Measurements from ENCODE around the gene ST8SIA1.
A peak's percentile ranks its signal among the peaks of the same experiment; 100 is the strongest.

ST8SIA1 gene

GRCh38 chr12:22313286-22313962, 21.1 kb downstream of the ST8SIA1 start:
- TF ChIP-seq CTCF (conservative IDR thresholded peaks at IDR 0.05; ENCODE audit: low read depth, low read length) = no peak
- no peak overlapping the region for H3K4me3 ChIP-seq (ENCODE audit: low read depth, low read length)
- DNase-seq (ENCODE audit: low read depth) = no peak

DNA sequence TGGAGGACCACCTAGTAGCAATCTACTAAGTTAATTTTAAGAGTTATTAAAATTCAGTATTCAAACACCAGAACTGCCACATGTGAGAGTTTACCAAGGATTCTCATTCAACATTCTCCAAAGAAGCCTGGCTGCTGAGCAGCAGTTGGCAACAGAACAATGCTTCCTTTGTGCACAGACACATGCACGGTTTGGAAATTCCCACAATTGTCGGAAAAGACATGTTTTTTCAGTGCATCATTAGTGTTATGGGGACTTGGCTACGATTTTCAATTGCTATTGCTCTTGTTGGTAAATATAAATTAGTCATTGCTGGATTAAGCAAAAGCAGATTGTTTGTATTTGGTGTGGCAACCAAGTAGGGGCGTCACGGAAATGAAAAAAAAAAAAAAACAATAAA, 22.2 kb downstream of the ST8SIA1 start:
- no peak overlapping the region for H3K4me3 ChIP-seq (ENCODE audit: low read depth, low read length)
- DNase-seq (ENCODE audit: low read depth) = peak; percentile 1
- no peak for TF ChIP-seq CTCF (conservative IDR thresholded peaks at IDR 0.05; ENCODE audit: low read depth, low read length)

DNA sequence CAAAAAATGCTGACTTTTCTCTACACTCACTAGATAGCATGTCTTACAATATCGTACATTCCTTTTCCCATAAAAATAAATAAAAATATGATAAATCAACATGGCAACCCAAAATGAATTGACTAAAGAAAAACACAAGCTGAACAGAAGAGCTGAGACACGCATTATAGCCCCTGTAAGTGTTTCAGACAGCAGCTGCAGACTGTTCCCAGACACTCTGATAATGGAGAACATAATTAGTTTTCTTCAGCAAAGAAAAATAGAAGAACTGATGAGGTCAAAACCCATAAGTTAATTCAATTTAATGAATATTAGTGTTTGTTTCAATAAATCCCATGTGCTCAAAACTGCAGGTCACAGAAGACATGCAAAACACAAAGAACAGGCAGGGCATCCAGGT, 23.8 kb downstream of the ST8SIA1 start:
- H3K4me3 ChIP-seq (ENCODE audit: low read depth, low read length) = no peak overlapping the region
- TF ChIP-seq CTCF (conservative IDR thresholded peaks at IDR 0.05; ENCODE audit: low read depth, low read length) = no peak
- DNase-seq (ENCODE audit: low read depth) = no peak

GRCh38 chr12:22310275-22310674, 24.2 kb downstream of the ST8SIA1 start:
- TF ChIP-seq CTCF (conservative IDR thresholded peaks at IDR 0.05; ENCODE audit: low read depth, low read length) = no peak
- DNase-seq (ENCODE audit: low read depth) = no peak
- H3K4me3 ChIP-seq (ENCODE audit: low read depth, low read length) = no peak overlapping the region

DNA sequence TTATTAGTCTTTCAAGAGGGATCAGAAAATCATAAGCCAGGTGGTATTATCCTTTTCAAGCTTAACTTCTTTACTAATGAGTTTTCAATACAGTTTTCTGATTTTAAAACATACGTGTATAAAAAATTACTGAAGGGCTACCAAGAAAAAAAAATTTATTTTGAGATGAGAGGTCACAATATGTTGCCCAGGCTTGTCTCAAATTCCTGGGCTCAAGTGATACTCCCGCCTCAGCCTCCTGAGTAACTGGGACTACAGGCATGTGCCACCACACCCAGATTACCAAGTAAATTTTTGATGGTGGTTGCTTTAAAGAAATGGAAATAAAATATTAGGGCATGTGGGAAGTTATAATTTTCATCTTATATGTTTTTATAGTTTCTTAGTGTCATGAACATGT, 26.7 kb downstream of the ST8SIA1 start:
- H3K4me3 ChIP-seq (ENCODE audit: low read depth, low read length) = no peak overlapping the region
- TF ChIP-seq CTCF (conservative IDR thresholded peaks at IDR 0.05; ENCODE audit: low read depth, low read length) = no peak
- no peak for DNase-seq (ENCODE audit: low read depth)

DNA sequence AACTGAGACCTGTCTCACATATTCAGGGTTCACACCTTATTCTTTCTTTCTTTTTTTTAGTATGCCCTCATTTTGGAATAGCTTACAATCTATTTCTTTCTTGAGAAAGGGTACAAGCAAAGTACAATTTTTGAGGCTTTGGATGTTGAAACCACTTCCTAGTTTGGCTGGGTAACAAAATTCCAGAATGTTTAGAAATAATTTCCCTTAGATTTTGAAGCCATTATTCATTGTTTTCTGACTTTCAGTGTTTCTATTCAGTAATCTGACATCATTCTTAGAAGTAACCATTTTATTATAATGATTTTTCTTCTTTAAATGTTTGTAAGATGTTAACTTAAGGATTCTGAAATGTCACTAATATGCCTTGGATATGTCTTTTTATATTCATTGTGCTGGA, 28.2 kb downstream of the ST8SIA1 start:
- no peak for TF ChIP-seq CTCF (conservative IDR thresholded peaks at IDR 0.05; ENCODE audit: low read depth, low read length)
- DNase-seq (ENCODE audit: low read depth) = no peak
- no peak overlapping the region for H3K4me3 ChIP-seq (ENCODE audit: low read depth, low read length)

- TF ChIP-seq CTCF (conservative IDR thresholded peaks at IDR 0.05; ENCODE audit: low read depth, low read length) = no peak
- no peak overlapping the region for H3K4me3 ChIP-seq (ENCODE audit: low read depth, low read length)
- DNase-seq (ENCODE audit: low read depth) = no peak
These were observed 30.2 kb downstream of the ST8SIA1 start for GRCh38 chr12:22304341-22304740.

Measured in choroid plexus epithelial cell (primary cell).